Smooth muscle cell (in vitro differentiated cells): ENCODE measurements around the gene KSR1. TPM values are rescaled to one million over a fixed set of nuclear protein-coding genes. Genes with fewer than 3 reads are reported as not detected.
"Not testable (repeated sequence)": the region's sequence is repeated elsewhere in the genome, so short reads cannot be mapped to it uniquely, and the experiment has no call there.

Source experiments
- DNase-seq: peaks from one replicate; lab custom pipeline; 2025; ENCODE audit not compliant: unreplicated experiment; lab: John Stamatoyannopoulos, UW
- H2AFZ ChIP-seq: fragments of 200-600 bp; sonication (generic); 2 replicates; pipeline ENCODE4 v1.6.0; 2016; ENCODE audit warnings: antibody characterized with exemption, low read depth, mild to moderate bottlenecking
- H3F3A ChIP-seq: fragments of 200-600 bp; sonication (generic); 2 replicates; pipeline ENCODE4 v1.6.0; 2017; ENCODE audit warnings: antibody characterized with exemption, low read depth
- H3K27ac ChIP-seq: fragments of 200-600 bp; sonication (generic); 2 replicates; pipeline ENCODE4 v1.5.1; 2016; ENCODE audit warnings: low read depth, mild to moderate bottlenecking
- H3K27me3 ChIP-seq: fragments of 200-600 bp; sonication (generic); 2 replicates; pipeline ENCODE4 v1.6.1; 2016; ENCODE audit warnings: low read depth, mild to moderate bottlenecking
- H3K36me3 ChIP-seq: fragments of 200-600 bp; sonication (generic); 2 replicates; pipeline ENCODE4 v1.5.1; 2016; ENCODE audit warnings: low read depth
- H3K4me1 ChIP-seq: fragments of 200-600 bp; sonication (generic); 2 replicates; pipeline ENCODE4 v1.5.1; 2016; ENCODE audit warnings: low read depth
- H3K4me2 ChIP-seq: fragments of 200-600 bp; sonication (generic); 2 replicates; pipeline ENCODE4 v1.6.0; 2016; ENCODE audit warnings: mild to moderate bottlenecking
- H3K4me3 ChIP-seq: fragments of 200-600 bp; sonication (generic); 2 replicates; pipeline ENCODE4 v1.5.1; 2016; ENCODE audit warnings: mild to moderate bottlenecking
- H3K79me2 ChIP-seq: fragments of 200-600 bp; sonication (generic); 2 replicates; pipeline ENCODE4 v1.6.0; 2016; ENCODE audit warnings: low read depth, mild to moderate bottlenecking
- H3K9ac ChIP-seq: fragments of 200-600 bp; sonication (generic); 2 replicates; pipeline ENCODE4 v1.6.0; 2016; ENCODE audit warnings: low read depth
- H3K9me3 ChIP-seq: fragments of 200-600 bp; sonication (generic); replicated peaks from 2 replicates; pipeline ENCODE4 v1.5.1; 2016; ENCODE audit warnings: low read depth
- H4K20me1 ChIP-seq: fragments of 200-600 bp; sonication (generic); 2 replicates; pipeline ENCODE4 v1.6.0; 2016; ENCODE audit warnings: low read depth
- CTCF ChIP-seq: fragments of 200-600 bp; sonication (generic); IDR thresholded peaks from 2 replicates; pipeline ENCODE4 v1.5.1; 2017; ENCODE audit warnings: borderline replicate concordance, mild to moderate bottlenecking, antibody characterized with exemption; ENCODE audit not compliant: insufficient read depth, poor library complexity, severe bottlenecking
- WGBS: methylation state at CpG from one replicate; pipeline ENCODE4 v1.1.7; 2016; ENCODE audit warnings: low lambda C conversion rate; 5-methylcytosine and 5-hydroxymethylcytosine counted together
- polyA plus RNA-seq: library from polyadenylated mRNA; unstranded; fragments of >200 nt; fragmentation: Nextera tagmentation; extraction: Ambion mirVana; gene quantifications from 2 replicates; pipeline ENCODE4 v1.2.1, GENCODE V29; 2016
- total RNA-seq: library from RNA; depleted of rRNA; stranded (reverse); fragments of >200 nt; gene quantifications from 2 replicates; pipeline ENCODE4 v1.2.3, GENCODE V29; 2014

The KSR1 gene
- total and polyA plus RNA-seq, 2 experiments from 2014 or later = 40.4 to 65.1 TPM

- H3K4me2 ChIP-seq = no peak overlapping the region
- WGBS = 96% methylated on average over 3 of the region's 3 CpGs
- no peak for DNase-seq
These were observed 30.3 kb upstream of the KSR1 start for GRCh38 chr17:27425991-27426390.

GRCh38 chr17:27426471-27426870 lies 29.8 kb upstream of the KSR1 start:
- H4K20me1 ChIP-seq, H3K4me3 ChIP-seq, H3K4me2 ChIP-seq, H3K4me1 ChIP-seq, DNase-seq, H3F3A ChIP-seq, H3K9me3 ChIP-seq, H3K27ac ChIP-seq, H2AFZ ChIP-seq, H3K79me2 ChIP-seq, H3K9ac ChIP-seq, H3K27me3 ChIP-seq, H3K36me3 ChIP-seq: not testable (repeated sequence)
- WGBS = 93% methylated on average over 3 of the region's 3 CpGs

More at GRCh38 chr17:27425991-27426390, 30.3 kb upstream of the KSR1 start:
- H3K4me1 ChIP-seq = no peaks in the 10 kb centered on the region
- no peaks in the 10 kb centered on the region for H3K9me3 ChIP-seq
- H3K27ac ChIP-seq = no peak overlapping the region
- H3K79me2 ChIP-seq = no peaks in the 10 kb centered on the region
- H2AFZ ChIP-seq = no peak overlapping the region
- H3K27me3 ChIP-seq = no peaks in the 10 kb centered on the region
- TF ChIP-seq CTCF = no peak
- no peak overlapping the region for H3K9ac ChIP-seq
- no peaks in the 10 kb centered on the region for H3F3A ChIP-seq
- no peaks in the 10 kb centered on the region for H3K36me3 ChIP-seq
- H3K4me3 ChIP-seq = no peak overlapping the region
- no peaks in the 10 kb centered on the region for H4K20me1 ChIP-seq

- not testable (repeated sequence) for H3K36me3 ChIP-seq, H3K4me3 ChIP-seq, H3K27me3 ChIP-seq, H3K79me2 ChIP-seq, H2AFZ ChIP-seq, DNase-seq, H3F3A ChIP-seq, H3K9ac ChIP-seq, H3K4me2 ChIP-seq, H4K20me1 ChIP-seq, H3K4me1 ChIP-seq, H3K9me3 ChIP-seq, H3K27ac ChIP-seq
- WGBS = 90% methylated on average over 5 of the region's 5 CpGs
These were observed 28.9 kb upstream of the KSR1 start for GRCh38 chr17:27427166-27427862.

- Histone ChIP-seq H3K4me3 (no peak overlapping the region), H3K9ac (no peak overlapping the region), H3K9me3 (no peaks in the 10 kb centered on the region), H3K79me2 (no peaks in the 10 kb centered on the region), H3K36me3 (no peaks in the 10 kb centered on the region), H3K27ac (no peak overlapping the region), H4K20me1 (no peaks in the 10 kb centered on the region), H3K4me1 (no peaks in the 10 kb centered on the region), H3F3A (no peaks in the 10 kb centered on the region), H3K27me3 (no peaks in the 10 kb centered on the region), H2AFZ (no peak overlapping the region), H3K4me2 (no peak overlapping the region)
- DNase-seq = no peak
- TF ChIP-seq CTCF = no peak
- WGBS = 93% methylated on average over 9 of the region's 9 CpGs
These were observed 27.3 kb upstream of the KSR1 start for GRCh38 chr17:27428781-27429505.
